ENCODE results near the gene CGREF1.

The CGREF1 gene

DNA sequence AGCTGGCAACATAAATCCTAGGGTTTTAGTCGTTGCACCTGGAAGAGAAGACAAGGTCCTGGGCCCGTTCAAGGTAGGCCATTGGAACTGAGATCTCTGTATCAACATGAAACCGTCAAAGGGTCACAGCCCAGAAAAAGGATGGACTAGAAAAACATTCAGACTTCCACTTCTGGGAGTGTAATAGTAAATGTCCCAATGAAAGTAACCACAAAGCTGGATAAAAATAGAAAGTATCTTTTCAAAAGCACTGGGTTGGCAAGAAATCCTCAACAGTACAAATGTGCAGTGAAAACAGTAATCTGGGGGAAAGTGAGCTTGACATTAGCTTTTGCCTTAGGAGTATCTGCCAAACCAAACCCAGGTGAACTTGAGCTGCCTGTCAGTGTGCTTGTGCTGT is 12.9 kb downstream of the CGREF1 start:
- TF ChIP-seq, protein P1, sequence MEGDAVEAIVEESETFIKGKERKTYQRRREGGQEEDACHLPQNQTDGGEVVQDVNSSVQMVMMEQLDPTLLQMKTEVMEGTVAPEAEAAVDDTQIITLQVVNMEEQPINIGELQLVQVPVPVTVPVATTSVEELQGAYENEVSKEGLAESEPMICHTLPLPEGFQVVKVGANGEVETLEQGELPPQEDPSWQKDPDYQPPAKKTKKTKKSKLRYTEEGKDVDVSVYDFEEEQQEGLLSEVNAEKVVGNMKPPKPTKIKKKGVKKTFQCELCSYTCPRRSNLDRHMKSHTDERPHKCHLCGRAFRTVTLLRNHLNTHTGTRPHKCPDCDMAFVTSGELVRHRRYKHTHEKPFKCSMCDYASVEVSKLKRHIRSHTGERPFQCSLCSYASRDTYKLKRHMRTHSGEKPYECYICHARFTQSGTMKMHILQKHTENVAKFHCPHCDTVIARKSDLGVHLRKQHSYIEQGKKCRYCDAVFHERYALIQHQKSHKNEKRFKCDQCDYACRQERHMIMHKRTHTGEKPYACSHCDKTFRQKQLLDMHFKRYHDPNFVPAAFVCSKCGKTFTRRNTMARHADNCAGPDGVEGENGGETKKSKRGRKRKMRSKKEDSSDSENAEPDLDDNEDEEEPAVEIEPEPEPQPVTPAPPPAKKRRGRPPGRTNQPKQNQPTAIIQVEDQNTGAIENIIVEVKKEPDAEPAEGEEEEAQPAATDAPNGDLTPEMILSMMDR (IDR thresholded peaks at IDR 0.05; ENCODE audit: extremely low read depth, missing control alignments), result no peak
- DNase-seq (ENCODE audit: low spot score), result no peak

DNA sequence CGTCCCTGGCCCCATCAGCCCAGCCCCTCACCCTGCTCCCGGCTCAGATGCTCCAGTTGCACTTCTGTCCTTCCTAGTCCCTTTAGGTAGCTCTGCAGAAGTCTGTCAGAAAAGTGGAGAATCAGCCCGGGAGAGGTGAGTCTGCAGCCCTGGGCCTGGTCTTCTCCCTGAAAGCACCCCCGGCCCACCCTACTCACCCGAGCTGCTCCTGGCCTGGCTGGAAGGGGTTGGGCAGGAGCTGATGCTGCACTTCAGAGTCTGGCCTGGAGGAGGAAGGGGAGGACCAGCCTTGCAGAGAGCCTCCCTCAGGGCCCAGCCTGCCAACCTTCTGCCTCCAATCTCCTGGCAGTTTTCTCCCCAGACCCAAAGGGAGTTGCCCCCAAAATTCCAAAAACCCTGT is 16.6 kb downstream of the CGREF1 start:
- no peak for DNase-seq (ENCODE audit: low spot score)
- TF ChIP-seq, protein P1 (IDR thresholded peaks at IDR 0.05; ENCODE audit: extremely low read depth, missing control alignments), result no peak

DNA sequence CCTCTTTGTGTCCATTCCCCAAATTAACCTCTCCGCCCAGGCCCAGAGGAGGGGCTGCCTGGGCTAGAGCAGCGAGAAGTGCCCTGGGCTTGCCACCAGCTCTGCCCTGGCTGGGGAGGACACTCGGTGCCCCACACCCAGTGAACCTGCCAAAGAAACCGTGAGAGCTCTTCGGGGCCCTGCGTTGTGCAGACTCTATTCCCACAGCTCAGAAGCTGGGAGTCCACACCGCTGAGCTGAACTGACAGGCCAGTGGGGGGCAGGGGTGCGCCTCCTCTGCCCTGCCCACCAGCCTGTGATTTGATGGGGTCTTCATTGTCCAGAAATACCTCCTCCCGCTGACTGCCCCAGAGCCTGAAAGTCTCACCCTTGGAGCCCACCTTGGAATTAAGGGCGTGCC is 18.9 kb downstream of the CGREF1 start:
- TF ChIP-seq, protein P1 (IDR thresholded peaks at IDR 0.05; ENCODE audit: extremely low read depth, missing control alignments), result no peak
- DNase-seq (ENCODE audit: low spot score), result no peak

DNA sequence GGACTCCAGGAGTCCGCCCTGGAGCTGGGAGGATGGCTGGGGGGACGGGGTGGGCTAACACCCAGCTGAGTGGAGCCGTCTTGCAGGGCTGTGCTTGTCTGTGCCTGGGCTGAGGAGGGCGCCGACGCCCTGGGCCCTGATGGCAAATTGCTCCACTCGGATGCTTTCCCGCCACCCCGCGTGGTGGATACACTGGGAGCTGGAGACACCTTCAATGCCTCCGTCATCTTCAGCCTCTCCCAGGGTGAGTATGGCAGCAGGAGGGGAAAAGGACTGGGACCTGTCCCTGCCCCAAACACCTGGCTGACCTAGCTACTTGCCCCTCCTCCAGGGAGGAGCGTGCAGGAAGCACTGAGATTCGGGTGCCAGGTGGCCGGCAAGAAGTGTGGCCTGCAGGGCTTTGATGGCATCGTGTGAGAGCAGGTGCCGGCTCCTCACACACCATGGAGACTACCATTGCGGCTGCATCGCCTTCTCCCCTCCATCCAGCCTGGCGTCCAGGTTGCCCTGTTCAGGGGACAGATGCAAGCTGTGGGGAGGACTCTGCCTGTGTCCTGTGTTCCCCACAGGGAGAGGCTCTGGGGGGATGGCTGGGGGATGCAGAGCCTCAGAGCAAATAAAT is 19.5 kb downstream of the CGREF1 start:
- no peak for DNase-seq (ENCODE audit: low spot score)
- TF ChIP-seq, protein P1 (IDR thresholded peaks at IDR 0.05; ENCODE audit: extremely low read depth, missing control alignments), result no peak

DNA sequence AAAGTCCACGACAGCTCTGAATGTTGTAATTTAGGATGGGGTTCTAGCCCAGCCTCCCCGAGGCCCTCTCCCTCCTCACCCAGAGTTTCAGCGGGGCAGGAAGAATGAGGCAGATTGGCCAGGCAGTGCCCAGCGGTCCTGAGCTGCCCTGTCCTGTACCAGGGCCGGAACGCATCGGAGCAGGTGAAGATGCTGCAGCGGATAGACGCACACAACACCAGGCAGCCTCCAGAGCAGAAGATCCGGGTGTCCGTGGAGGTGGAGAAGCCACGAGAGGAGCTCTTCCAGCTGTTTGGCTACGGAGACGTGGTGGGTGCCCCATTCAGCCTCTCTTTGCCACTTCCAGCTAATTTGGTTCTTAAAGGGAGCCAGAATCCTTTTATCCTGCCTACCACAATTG is 21.6 kb downstream of the CGREF1 start:
- no peak for DNase-seq (ENCODE audit: low spot score)
- TF ChIP-seq, protein P1 (IDR thresholded peaks at IDR 0.05; ENCODE audit: extremely low read depth, missing control alignments), result no peak

DNA sequence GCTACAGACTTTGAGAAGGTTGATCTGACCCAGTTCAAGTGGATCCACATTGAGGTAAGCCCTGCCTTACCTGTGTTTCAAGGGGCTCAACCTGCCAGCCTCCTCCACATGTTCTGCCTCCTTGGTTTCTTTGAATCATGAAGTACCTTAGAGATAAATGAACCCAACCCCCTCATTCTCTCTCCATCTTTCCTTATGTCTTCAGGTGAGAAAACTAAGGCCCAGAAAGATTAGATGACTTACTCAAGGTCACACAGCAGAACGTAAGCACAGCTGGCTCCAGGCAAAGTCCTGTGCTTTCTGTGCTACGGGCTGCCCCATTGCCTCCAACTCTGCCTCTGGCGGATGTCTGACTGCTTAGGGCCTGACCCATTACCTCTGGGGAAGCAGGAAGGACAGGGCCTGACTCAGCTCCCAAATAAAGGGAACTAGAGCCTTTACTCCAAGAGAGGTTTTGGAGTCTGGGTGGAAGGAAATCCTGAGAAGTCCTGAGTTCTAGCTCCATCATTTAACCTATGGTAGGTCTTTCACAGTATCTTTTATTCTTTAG is 22.1 kb downstream of the CGREF1 start:
- DNase-seq (ENCODE audit: low spot score), result no peak
- TF ChIP-seq, protein P1 (IDR thresholded peaks at IDR 0.05; ENCODE audit: extremely low read depth, missing control alignments), result no peak

DNA sequence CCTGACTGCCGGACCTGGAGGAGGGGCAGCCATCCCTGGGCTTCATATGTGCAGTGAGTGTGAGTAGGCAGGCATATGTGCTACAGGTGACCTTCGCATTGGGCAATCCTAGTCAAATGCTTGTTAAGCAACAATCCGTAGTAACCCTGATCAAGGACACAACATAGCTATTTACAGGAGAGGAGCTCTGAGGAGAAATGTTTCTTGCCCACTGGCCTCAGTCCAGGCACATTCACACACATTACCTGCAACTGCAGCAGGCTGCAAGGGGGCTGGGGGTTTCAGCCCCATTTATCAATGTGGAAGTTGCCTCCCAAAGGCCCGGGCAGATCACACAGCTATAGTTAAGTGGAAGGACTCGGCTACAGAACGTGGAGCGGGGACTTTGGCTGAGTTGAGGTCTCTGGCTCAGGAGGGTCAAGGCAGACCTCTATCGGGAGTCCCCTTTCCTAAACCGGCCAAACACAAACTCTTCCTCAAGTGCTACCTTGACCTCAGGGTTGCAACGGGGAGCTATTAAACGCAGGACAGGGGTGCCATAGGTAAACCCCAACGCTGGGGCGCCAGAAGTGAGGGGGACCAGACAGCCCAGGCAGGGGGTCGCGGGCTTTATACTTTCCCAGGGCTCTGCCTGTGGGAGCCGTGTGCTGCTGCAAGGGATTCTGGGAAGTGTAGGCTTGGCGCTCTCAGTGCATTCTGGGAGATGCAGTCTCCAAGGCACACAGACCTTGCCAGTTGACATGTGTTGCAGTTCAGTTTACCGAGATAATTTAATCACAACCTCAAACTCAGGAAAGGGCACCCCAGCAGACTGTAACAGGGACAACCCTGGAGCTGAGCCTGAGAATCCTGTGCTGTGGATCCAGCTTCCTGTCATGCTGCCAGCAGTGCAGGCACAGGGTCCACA is 22.9 kb downstream of the CGREF1 start:
- TF ChIP-seq, protein P1 (IDR thresholded peaks at IDR 0.05; ENCODE audit: extremely low read depth, missing control alignments), result no peak
- peak; percentile 85 for DNase-seq (ENCODE audit: low spot score)
